GM18870 (cell line): Measurements from ENCODE around the gene FOXN3.

Source experiments
- ATAC-seq: cut with Tn5 transposase; IDR thresholded peaks from one replicate; pipeline ENCODE4 v1.9.1; 2021; ENCODE audit warnings: moderate library complexity; ENCODE audit not compliant: unreplicated experiment

The FOXN3 gene

DNA sequence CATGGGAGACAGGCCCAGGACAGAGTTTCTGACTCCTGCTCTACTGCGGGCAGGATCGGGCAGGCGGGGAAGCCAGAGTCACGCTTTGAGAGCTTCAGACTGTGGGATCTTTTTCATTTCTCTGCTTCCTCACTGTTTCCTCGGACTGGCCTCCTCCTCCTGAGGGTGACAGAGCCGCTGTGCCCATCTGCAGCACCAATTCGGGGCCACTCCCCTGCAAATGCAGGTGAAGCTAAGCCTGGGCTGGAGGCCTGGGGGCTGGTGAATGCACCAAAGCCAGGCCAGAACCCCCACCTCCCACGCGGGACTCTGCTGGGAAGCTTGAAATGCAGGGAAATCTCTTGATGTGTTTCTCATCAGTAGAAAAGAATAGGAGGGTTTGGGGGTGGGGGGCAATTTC is 77.5 kb downstream of the FOXN3 start:
- ATAC-seq: no peak

DNA sequence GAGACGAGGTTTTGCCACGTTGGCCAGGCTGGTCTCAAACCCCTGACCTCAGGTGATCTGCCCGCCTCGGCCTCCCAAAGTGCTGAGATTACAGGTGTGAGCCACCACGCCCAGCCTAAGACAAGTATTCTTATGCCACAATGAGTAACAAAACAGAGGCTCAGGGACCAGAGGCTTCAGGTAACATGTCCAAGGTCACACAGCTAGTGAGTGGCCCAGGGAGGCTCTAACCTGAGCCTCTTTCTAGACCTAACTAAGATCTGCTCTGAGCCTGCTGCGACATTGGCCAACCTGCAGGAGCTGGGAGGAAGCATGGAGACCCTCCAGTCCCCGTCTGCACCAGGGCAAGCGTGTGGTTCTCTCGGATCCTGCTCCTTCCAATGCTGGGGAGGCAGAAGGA is 77.9 kb downstream of the FOXN3 start:
- ATAC-seq: no peak

DNA sequence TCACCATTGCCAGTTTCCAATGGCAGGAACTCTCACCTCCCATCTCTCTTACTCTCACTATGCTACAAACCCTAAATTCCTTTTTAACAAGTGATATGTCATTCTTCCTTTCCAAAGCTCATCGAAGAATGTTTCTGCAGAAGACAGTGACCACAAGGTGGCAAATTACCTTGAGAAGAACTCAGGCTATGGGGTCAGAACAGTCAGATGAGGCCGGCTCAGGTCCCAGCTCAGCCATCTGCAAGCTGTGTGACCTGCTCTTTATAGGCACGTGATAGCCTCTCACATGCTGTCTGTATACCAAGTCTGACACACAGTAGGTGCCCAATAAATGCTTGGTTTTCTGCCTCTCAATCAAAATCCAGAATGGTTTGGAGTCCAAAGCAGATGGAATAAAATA is 80.7 kb downstream of the FOXN3 start:
- no peak for ATAC-seq

DNA sequence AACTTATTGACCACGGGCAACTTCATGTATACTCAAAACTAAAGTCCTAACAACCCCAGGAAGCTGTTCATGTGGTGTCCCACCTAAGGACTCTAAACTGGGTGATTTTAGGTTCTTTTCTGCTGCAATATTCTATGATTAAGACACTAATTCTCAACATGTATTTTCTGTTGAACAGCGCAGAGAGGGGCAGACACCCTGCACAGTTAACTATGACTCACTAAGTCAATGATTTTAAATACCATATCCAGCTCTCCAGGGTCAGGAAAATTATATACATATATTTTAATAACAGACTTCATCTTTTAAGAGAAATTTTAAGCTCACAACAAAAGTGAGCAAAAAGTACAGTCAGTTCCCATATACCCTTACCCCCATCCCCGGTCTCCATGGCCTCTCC is 85.0 kb downstream of the FOXN3 start:
- no peak for ATAC-seq

DNA sequence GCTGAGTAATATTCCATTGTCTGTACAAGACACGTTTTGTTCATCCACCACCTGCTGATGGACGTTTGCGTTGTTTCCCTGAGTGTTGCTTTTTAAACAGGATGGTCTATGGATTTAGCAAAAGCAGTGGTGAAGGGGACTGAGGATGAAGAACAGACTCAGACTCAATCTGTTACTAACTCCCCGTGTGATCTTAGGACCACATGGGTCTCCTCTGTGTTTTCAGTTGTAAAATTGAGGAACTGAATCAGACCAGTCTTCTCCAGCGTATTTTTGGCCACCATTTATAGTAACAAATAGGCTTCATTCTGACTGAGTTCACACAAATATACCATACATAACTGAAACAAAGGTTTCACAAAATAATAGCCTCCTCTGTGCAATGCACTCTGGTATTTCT is 85.6 kb downstream of the FOXN3 start:
- peak; percentile 87 for ATAC-seq

DNA sequence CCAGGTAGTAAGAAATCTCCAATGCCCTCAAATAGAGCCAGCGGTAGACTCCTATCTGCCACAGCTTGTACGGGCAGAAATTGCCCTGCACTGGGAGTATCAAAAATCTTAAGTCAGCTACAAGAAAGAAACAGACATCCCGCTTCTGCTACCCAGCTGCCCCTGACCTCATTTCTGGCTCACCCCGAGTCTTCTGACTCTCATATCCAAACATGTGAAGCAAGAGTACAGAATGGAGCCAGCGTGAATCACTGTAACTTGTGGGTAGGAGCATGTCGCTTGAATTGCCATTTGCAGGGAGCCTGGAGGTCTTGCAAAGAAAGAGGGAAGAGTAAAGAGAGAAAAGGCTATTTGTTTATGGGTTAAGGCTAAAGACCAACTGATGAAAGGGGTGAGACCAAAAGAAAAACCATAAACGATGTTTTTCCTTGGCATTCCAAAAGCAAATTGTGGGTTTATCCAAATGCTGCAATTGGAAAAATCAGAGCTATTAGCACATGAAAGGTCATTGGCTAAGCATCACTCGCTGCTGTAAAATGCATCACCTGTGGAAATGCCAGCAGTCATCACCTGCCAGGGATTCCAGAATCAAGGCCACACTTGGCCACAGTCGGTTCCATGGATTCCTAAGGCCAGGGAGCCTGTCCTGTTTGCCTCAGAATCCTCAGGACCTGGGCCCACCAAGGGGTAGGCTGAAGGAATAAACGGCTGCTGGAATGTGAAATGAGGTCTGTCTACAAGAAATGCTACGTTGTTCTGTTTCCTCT is 86.6 kb downstream of the FOXN3 start:
- no peak for ATAC-seq

DNA sequence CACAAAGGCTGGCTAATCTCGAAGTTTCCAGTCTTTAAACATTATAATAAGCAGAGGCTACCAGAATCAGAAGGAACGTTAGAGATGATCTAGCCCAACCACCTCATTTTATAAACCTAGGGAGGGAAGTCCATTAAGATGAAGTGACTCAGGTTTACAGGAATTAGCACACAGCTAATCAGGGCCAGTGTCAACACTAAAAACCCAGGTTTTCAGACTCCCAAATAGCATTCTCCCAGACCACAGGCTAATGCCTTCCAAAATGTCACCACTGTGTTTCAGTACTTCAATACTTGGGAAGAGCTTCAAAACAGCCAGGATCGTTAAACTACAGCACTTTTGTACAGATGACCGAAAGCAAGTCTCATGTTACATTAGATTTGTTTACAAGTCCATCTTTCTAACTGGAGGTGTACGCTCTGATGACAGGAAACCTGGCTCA is 89.2 kb downstream of the FOXN3 start:
- no peak for ATAC-seq

DNA sequence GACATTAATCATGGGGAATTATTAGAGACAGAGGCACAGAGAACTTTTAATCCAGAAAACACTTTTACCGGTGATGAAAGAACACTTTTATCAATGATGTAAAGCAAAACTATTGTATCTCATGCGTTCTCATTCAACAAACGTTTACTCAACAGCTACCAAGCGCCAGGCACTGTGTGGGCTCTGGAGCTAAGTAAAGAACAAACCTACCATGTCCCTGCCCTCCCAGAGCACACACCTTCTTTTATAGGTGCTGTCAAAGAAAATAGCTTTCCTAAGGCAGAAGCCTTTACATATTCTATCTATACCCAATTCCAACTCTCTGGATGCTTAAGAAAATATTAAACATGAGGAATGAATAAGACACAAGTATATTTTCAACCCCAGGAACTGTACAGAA is 91.1 kb downstream of the FOXN3 start:
- no peak for ATAC-seq

DNA sequence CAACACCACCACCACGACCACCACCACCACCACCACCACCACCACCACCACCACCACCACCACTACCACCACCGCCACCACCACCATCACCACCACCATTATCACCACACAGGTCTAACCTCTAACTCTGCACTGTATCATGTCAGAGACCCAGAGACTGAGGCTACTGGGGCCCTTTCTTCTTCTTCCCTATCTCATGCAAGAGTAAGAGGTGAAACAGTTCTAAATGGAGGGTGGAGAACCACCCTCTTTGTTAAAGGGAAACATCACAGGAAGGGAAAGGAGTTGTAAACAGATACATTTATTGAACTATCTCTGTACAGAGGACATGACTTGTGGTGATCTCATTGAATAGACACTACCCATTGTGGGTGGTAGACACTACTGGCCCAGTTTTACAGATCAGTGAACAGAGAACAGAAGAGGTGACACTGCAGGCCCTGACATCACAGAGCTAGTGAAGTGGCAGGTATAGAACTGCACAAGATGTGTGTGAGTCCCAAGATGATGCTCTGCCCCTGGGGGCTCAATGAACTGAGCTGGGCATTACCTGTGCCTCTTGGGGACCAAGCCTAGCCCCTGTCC is 91.6 kb downstream of the FOXN3 start:
- ATAC-seq: peak; percentile 39

DNA sequence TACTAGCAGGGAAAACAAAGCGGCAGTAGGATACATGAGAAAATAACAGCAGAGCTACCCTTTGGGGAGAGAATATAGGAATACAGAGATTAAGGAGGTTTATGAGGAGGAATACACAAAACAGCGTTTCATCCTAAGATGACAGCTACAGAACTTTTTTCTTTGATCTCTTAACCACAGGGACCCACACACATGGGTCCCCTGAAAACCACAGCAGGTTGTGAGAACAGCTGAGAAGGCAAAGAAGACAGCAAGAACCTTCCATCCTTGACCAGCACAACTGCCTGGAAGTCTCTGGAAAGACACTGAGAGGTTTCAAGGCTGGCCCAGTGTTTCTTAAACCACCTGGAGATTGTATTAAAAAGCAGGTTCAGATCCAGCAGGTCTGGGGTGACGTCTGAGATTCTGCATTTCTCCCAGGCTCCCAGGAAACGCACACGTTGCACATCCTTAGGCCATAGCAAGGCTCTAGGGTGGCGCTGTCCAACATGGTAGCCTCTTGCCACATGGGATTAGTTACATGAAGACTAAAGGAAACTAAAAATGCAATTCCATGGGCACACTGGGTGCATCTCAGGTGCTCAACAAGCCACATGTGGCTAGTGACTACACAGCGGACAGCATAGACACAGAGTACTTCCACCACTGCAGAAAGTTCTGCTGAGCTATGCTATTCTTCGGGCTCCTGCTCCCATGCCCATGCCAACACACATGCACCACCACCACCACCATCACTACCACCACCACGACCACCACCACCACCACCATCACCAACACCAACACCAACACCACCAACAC is 92.3 kb downstream of the FOXN3 start:
- ATAC-seq: peak; percentile 69

DNA sequence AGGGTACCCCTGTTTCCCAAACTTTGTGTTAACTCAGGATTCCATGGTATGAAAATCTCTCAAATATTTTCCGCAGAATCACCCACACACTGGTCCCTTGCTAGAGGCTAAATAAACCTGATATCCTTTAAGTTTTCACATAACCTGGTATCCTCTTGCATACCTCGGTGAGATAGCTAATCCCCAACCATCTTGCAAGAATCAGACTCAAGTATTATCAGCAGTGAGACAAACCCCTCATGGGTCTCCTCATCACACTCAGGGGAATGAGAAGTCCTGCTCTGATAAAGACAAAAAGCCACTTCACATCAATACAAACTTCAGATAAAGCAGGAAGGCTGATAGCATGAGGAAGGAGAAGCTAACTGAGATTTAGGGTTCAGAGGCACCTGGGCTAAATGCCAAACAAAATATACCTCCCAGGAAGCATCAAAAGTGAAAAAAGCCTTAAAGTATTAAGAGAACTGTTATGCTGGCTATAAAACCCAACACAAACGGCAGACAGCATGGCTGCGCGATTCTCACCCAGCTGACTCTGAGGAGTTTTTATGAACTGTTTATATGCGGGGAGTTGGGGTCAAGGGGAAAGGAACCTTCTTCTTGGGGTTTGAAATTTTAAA is 96.5 kb downstream of the FOXN3 start:
- no peak for ATAC-seq

DNA sequence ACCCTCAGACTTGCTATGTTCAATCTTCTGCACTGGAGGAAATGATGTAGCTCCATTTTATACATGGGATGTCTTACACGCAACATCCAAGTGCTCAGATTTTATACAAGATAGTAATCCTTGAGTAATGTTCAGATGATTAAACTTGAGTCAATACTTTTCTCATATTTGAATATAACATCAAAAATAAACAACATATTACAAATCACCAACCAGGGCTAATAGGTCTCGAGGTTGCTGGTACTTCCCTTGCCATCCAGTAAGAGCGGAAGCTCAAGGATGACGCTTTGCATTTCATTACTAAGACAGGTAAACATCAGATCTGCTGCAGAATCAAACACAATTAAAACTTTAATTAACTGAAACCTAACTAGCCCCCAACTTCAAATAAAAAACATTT is 97.3 kb downstream of the FOXN3 start:
- no peak for ATAC-seq

DNA sequence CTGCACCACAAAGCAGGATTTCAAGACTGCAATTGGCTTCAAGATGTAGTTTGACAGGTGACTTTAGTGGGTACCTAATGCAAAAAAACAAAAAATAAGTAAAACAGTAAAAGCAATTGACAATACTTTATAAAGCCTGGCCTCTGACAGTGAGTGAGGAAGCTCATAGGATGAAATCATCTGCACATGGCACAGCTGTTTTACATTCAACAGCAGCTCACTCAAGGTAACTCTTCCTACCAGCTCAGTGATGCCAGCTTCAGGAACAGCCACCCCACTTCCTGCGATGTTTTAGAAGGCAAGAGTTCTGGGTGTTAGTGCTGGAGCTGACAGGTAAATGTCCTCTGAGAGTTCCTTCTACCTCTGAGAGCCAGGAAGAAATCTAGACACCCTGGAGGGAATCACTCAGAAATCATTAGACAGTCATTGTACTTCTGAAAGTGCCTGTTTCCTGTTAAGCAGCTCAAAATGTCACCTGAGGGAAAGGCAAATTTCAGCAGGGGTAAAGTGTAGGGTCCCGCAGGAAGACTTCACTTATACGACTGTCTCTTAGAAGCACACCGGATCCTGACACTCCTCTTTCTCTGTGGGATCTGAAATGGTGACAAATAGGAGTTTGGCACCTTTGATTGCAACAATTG is 99.9 kb downstream of the FOXN3 start:
- peak; percentile 83 for ATAC-seq

DNA sequence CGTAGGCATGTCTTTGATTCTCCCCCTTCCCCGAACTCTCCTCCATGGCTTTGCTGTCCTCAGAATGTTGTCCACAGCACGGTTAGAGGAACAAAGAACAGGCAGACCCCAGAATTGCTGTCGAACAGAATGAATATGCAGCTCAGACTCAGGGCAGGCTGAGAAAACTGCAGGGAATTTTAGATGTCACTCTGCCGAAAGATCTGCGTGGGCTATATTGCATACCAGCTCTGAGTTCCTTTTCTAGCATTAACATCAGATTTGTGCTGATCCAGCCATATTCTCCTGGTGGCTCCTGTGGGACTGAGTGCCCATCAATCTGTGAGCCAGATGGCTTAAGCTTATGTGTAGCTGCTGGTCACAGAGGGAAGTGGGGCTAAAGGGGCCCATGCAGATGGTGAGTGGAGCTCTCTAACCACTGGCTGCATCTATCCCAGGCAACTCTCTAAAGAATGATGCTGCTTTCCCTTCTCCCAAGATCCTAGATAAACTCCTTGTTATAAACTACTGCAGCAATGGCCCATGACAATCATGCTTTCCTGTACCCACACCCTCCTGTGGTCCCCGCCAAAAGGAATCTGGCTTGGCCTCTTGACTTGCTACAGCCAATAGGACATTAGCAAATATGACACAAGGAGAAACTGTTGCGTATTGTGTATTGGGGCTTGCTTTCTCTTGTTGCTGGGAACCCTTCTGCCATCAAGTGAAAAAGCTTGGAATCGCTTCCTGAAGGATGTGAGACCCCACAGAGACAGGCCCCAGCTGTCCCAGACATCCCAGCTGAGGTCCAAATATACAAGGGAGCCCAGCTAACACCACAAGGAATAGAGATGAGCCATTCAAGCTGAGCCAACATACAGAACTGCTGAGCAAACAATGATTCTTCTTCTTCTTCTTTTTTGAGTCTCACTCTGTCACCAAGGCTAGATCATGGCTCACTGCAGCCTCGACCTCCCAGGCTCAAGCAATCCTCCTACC is 101.3 kb downstream of the FOXN3 start:
- ATAC-seq: no peak

DNA sequence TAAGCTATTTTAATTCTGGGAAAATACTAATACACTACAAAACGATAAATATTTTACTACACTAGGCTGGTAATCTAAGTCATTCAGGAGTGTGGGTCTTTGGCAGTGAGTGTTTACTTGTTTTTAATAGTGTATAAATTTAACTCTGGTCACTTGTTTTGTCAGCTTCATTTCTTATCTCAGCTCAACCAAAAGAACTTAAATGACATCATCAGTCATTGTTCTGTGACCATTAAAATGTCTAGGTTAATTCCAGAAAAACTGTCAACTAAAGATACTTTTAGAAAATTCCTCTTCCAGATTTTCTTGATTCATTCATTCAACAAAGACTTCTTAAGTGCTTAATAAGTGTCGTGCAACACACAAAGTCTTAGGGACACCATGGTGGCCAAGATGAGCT is 102.8 kb downstream of the FOXN3 start:
- no peak for ATAC-seq

DNA sequence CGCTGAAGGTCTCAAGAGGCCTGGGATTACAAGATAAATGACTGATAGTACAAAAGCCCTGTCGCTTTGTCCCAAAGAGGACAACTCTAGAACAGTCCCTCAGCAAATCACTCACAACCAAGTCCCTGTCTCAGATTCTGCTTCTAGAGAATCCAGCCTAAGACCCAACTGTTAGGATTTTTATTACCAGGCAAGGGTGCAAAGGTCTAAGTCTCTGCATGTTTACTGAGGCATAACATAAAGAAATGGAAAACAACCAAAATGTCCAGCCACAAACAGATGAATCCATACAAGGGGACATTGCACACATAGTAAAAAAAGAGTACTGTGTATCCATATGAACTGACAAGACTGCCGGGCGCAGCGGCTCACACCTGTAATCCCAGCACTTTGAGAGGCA is 104.1 kb downstream of the FOXN3 start:
- ATAC-seq: no peak

DNA sequence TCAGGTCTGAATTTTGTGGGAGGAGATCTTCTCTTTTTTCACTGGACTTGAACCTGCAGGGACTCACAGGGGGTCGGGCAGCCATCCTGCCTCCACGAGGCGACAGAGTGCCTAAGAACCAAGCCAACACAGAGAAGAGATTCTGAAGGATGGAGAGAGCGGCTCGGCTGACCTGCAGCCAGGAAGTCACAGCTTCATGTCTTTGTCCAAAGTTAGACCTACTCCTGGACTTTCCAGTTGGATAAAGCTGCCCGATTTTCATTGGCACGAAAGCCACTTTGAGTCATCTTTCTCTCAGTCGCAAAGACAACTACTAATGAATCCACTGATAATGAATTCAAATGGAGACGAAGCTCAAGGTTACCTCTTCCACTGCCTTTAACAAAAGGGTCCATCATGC is 106.8 kb downstream of the FOXN3 start:
- ATAC-seq: no peak

DNA sequence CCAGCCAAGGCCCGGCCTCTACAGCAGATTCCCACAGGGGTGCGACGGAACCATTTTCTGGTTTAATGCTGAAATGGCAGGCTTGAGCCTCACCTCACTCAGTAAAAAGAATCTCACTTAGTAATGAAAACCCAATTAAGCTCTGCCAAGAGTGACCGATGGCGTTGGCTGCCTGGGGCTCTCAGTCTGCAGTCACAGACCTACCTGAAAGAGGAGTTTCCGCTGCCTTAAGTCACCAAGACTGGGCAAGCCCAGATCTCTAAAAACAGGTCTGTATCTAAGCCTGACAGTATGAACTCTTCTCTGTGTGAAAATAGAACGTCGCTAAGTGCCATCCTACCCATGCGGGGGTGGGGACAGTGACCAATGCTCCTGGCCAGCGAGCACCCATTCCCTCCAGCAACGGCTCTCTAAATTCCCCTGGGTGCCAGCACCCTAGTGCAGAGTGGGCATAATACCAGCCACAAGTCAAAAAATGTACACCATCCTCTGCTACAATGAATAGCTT is 107.3 kb downstream of the FOXN3 start:
- ATAC-seq: no peak

DNA sequence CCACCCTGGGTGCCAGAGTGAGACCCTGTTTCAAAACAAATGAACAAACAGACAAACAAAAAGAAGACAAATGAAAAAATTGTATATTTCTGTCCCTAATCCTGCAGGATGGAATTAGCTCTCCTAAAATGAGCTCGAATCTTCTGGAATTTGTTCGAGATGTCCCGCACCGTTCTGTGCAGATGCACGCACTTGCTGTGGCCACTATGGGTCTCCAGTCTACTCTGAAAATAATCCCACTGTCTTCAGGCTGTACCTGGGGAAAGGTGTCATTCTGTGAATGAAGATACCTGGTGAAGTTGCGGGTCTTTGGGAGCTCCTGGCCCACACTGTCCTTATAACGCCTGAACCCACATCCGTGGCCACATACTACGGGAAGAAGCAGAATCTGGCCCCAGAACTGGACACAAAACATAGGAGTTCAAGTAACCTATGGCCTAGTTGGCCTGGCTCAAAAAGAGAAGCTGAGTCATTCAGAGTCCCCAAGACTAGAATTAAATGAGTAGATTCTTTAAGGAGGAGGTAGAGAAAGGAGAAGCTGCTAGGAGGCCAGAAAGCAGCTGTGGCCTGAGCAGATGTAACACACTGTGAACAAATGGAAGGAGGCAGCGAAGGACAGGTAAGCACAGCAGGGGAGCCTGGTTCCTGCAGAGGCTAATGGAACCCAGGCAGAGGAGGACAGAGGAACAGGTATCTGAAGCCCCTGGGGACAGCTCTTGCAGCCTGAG is 108.6 kb downstream of the FOXN3 start:
- peak; percentile 43 for ATAC-seq
